22Rv1 (cell line): ENCODE data around the gene PFKL.

Experiments used
- H3K27ac ChIP-seq: fragments of 450-650 bp; 2 replicates; pipeline ENCODE4 v1.5.1; 2017
- CTCF ChIP-seq: fragments of 450-650 bp; IDR thresholded peaks from 2 replicates; pipeline ENCODE4 v1.5.1; 2017; ENCODE audit warnings: mild to moderate bottlenecking
- ZFX ChIP-seq: fragments of 450-650 bp; IDR thresholded peaks from 2 replicates; pipeline ENCODE4 v1.6.1; 2017; ENCODE audit warnings: antibody characterized with exemption, borderline replicate concordance

The PFKL gene

GRCh38 chr21:44304011-44304616 lies 4.3 kb downstream of the PFKL start:
- H3K27ac ChIP-seq, result no peak overlapping the region
- TF ChIP-seq CTCF (no peak), ZFX (no peak)

DNA sequence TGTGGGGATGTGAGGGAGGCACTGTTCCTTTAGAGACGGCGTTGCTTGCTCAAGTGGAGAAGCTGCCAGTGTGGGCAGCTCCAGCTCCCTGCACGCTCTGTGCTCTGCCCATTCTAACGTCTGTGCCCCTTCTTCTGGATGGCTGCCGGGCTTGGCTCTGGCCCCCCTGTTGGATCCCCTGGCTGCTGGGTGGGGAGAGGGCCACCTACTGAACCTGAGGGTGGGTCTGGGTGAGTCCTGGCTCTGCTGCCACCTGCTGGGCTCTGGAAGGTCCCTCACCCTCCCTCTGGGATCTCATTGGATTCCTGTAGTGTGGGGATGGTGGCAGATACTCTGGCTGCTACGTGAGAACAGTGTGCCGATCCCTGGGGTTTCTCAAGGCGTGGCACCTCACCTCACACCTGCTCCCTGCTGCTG lies 5.0 kb downstream of the PFKL start:
- TF ChIP-seq ZFX (no peak), CTCF (peak; percentile 79)
- H3K27ac ChIP-seq, result no peak overlapping the region

DNA sequence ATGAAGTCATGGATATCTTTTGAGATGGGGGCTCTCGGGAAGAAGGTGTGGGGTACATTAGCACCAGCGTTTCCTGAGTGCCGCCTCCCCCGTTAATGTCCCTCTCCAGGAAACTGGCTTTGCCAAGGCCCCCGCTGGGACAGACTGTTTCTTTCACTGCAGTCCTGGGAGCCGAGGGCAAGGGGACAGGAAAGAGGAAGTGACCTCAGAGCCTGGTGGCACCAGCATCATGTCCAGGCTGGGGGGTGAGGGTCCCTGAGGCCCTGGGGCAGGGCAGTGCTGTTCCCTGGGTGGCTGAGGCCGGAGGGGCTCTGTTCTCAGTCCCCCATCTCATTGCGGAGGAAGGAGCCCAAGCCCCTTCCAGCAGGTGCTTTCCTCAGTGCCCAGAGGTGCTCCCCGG lies 5.8 kb downstream of the PFKL start:
- H3K27ac ChIP-seq, result no peak overlapping the region
- TF ChIP-seq CTCF, result no peak
- no peak for TF ChIP-seq ZFX

- H3K27ac ChIP-seq, result no peak overlapping the region
- TF ChIP-seq CTCF (no peak), ZFX (no peak)
These were observed 7.3 kb downstream of the PFKL start for GRCh38 chr21:44306936-44307704.

GRCh38 chr21:44310628-44311507 lies 11.0 kb downstream of the PFKL start:
- TF ChIP-seq CTCF (no peak), ZFX (no peak)
- no peak overlapping the region for H3K27ac ChIP-seq

DNA sequence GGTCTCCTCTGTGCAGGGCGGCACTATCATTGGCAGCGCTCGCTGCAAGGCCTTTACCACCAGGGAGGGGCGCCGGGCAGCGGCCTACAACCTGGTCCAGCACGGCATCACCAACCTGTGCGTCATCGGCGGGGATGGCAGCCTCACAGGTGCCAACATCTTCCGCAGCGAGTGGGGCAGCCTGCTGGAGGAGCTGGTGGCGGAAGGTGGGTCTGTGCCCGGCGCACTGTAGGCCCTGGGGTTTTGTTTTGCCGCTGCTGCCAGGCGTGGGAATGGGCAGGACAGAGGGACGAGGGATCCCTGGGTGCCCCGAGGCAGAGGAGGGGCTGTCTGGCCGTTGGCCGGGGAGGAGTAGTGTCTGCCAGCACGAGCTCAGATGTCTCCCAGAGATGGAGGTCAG lies 12.2 kb downstream of the PFKL start:
- no peak overlapping the region for H3K27ac ChIP-seq
- TF ChIP-seq ZFX, result no peak
- TF ChIP-seq CTCF, result no peak

GRCh38 chr21:44312716-44313115 lies 12.9 kb downstream of the PFKL start:
- no peak for TF ChIP-seq ZFX
- no peak for TF ChIP-seq CTCF
- H3K27ac ChIP-seq, result no peak overlapping the region
